ENCODE data around the gene ARPC3.
"Not testable (repeated sequence)": the region's sequence is repeated elsewhere in the genome, so short reads cannot be mapped to it uniquely, and the experiment has no call there.

Gene ARPC3

DNA sequence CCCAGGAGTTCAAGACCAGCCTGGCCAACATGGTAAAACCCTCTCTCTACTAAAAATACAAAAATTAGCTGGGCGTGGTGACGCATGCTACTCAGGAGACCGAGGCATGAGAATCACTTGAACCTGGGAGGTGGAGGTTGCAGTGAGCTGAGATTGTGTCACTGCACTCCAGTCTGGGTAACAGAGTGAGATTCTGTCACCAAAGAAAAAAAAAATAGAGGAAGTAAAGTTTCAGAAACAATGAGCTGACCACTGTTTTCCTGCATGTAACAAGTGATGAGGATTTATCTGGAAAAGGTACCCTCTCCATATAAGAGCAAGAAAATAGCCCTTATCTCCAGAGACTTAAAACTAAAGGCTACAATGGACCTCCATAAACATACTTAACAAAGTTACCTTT, 33.0 kb downstream of the ARPC3 start:
- not testable (repeated sequence) for DNase-seq (ENCODE audit: low read depth, low spot score)

DNA sequence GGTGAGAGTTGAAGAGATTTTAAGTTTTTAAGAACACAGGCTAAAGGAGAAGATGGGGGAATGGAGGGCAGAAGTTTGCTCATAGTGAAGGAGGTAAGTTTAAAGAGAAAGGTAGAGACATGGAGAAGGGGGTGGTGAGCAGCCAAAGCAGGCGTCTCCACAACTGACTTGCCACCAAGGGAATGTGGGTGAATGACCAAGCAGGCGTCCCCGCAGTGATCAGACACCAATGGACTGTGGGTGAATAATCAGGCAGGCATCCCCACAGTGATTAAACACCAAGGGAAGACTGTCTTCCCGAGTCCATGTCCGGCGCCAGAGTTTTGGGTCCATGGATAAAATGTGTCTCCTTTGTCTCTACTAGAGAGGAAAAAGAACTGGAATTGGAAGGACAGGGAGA, 40.1 kb downstream of the ARPC3 start:
- DNase-seq (ENCODE audit: low read depth, low spot score), result not testable (repeated sequence)

DNA sequence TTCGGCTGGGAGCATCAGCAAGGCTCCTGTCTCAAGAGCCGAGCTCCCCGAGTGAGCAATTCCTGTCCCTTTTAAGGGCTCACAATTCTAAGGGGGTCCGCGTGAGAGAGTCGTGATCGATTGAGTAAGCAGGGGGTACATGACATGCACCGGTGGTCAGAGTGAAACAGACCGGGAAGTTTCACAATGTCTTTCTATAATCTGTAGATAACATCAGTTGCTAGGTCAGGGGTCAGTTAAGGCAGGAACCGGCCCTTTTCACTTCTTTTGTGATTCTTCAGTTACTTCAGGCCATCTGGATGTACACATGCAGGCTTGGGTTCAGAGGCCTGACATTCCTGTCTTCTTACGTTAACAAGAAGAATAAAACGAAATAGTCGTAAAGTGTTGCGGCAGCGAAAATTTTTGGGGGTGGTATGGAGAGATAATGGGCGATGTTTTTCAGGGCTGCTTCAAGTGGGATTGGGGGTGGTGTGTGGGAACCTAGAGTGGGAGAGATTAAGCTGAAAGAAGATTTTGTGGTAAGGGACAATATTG, 44.9 kb downstream of the ARPC3 start:
- not testable (repeated sequence) for DNase-seq (ENCODE audit: low read depth, low spot score)

DNA sequence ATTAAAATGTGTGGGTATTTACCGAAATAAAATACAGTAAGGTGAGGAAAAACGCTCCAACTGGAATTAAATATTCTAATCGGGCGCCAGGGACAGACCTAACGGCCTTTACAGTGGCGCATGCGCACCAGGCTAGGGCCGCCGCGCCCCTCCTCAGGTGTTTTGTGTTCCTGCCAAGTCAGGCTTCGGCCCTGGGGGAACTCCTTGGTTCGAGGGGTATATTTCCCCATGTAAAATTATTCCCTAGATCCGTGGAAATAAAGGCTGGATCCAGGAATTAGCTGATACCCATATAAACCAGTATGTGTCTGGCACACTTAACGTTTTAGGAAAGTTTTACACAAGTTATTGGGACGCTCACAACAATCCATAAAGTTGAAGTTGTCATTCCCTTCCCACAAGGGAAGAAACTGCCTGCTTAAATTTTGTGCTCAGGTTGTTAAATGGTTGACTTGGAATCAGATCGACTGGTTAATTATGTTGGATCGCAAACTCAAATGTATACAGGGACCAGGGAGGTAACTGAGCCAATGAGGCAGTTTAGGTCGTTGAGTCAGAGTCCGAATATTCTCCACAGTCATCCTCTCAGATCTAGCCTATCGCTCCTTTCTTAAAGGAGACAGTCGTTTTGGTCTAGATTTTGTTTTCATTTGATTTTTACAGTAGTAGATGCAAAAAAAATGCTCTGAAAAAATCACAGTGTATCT, 46.0 kb downstream of the ARPC3 start:
- peak; percentile 27 for DNase-seq (ENCODE audit: low read depth, low spot score)

DNA sequence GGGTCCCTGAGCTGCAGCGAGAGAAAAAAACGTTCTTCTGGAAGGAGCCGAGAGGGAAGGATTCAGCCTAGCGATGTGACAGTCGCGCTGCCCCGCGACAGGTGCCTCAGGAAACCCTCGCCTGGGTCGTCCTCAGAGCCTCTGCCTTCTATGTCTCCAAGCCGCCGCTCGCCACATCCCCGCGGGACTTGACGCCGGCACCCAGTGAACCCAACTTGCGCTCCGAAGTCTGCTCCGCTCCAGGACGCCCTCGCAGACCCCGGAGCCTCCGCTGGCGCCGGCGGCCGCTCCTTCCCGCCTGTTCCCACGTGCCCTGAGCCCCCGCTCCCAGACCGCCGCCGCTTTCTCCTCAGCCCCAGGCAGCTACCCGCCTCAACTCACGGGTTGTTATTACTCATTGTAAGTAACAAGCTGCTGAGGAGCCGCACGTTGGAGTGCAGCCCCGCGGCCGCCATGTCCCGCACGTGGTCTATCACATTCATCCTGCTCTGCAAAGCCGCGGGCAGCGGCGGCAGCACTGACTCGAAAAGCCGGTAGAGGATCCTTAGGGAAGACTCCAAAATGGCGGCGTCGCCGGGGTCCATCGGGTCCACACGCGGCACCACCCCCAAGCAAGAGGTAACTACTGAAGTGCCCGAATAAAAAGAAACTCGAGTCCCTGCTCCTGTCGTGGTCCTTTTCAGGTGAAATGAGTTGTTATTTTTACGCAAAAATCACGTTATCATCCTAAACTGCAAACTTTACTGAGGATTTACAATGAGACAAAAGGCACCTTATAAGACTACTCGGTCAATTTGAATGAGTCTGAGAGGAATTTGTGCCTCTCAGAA, 46.8 kb downstream of the ARPC3 start, which contains the start of gene ANAPC7:
TSS of gene ANAPC7 (minus strand) at position 563 of the 830 bp plus-strand sequence. CDS start at position 482, 81 bp downstream.
- peak; percentile 69 for DNase-seq (ENCODE audit: low read depth, low spot score)

All from brain pericyte (primary cell).